OCI-LY1 (cell line): ENCODE results near the gene HS3ST2.

Source experiments
- H2AFZ ChIP-seq: fragments of 200-600 bp; sonication (generic), shearing (Covaris generic); 2 replicates; pipeline ENCODE4 v1.6.0; 2014; ENCODE audit warnings: antibody characterized with exemption, mild to moderate bottlenecking, low read length
- H3F3A ChIP-seq: fragments of 200-600 bp; sonication (generic), shearing (Covaris generic); 2 replicates; pipeline ENCODE4 v1.6.0; 2014; ENCODE audit warnings: mild to moderate bottlenecking, antibody characterized with exemption, low read length, moderate library complexity; ENCODE audit not compliant: insufficient read depth
- H3K27ac ChIP-seq: fragments of 200-600 bp; sonication (generic); 2 replicates; pipeline ENCODE4 v1.5.1; 2014; ENCODE audit warnings: low read length, mixed run types, mild to moderate bottlenecking, low read depth; ENCODE audit not compliant: poor library complexity, severe bottlenecking
- H3K27me3 ChIP-seq: fragments of 200-600 bp; sonication (generic); 2 replicates; pipeline ENCODE4 v1.6.0; 2014; ENCODE audit warnings: antibody characterized with exemption, mild to moderate bottlenecking, low read length, moderate library complexity; ENCODE audit not compliant: insufficient read depth
- H3K36me3 ChIP-seq: fragments of 200-600 bp; sonication (generic); 2 replicates; pipeline ENCODE4 v1.6.1; 2014; ENCODE audit warnings: mild to moderate bottlenecking, antibody characterized with exemption, low read length, moderate library complexity, mixed read lengths; ENCODE audit not compliant: insufficient read depth
- H3K4me1 ChIP-seq: fragments of 200-600 bp; sonication (generic); 2 replicates; pipeline ENCODE4 v1.5.1; 2014; ENCODE audit warnings: mild to moderate bottlenecking, low read length, moderate library complexity; ENCODE audit not compliant: insufficient read depth, severe bottlenecking
- H3K4me2 ChIP-seq: fragments of 200-600 bp; sonication (generic), shearing (Covaris generic); 2 replicates; pipeline ENCODE4 v1.6.1; 2014; ENCODE audit warnings: low read length
- H3K4me3 ChIP-seq: fragments of 200-600 bp; sonication (generic); 2 replicates; pipeline ENCODE4 v1.5.1; 2014; ENCODE audit warnings: low read length, low read depth, mild to moderate bottlenecking, mixed read lengths; ENCODE audit not compliant: poor library complexity, severe bottlenecking
- H3K79me2 ChIP-seq: fragments of 200-600 bp; shearing (Covaris generic); 2 replicates; pipeline ENCODE4 v1.6.1; 2016; ENCODE audit warnings: mixed run types, low read length, mixed read lengths; ENCODE audit not compliant: insufficient read depth
- H3K9ac ChIP-seq: fragments of 200-600 bp; sonication (generic), shearing (Covaris generic); 2 replicates; pipeline ENCODE4 v1.6.1; 2014; ENCODE audit warnings: mild to moderate bottlenecking, low read length, mixed read lengths
- H3K9me2 ChIP-seq: fragments of 200-600 bp; sonication (generic), shearing (Covaris generic); 2 replicates; pipeline ENCODE4 v1.6.1; 2014; ENCODE audit warnings: low read depth, mild to moderate bottlenecking, low read length, mixed read lengths
- H3K9me3 ChIP-seq: fragments of 200-600 bp; shearing (Covaris generic); 2 replicates; pipeline ENCODE4 v1.6.1; 2014; ENCODE audit warnings: low read length, mixed read lengths
- H4K20me1 ChIP-seq: fragments of 200-600 bp; sonication (generic), shearing (Covaris generic); 2 replicates; pipeline ENCODE4 v1.6.0; 2016; ENCODE audit warnings: mild to moderate bottlenecking, low read length; ENCODE audit not compliant: insufficient read depth
- EZH2 ChIP-seq: fragments of 200-600 bp; sonication (generic), shearing (Covaris generic); IDR thresholded peaks from 2 replicates; pipeline ENCODE4 v1.8.0; 2017; ENCODE audit warnings: borderline replicate concordance, mixed run types, mild to moderate bottlenecking, antibody characterized with exemption, low read length, moderate library complexity, mixed read lengths
- TF ChIP-seq, protein P1 (sequence below): fragments of 200-600 bp; sonication (generic), shearing (Covaris generic); IDR thresholded peaks from 2 replicates; pipeline ENCODE4 v1.5.1; 2017; ENCODE audit warnings: mild to moderate bottlenecking, antibody characterized with exemption, low read length, moderate library complexity, mixed read lengths

HS3ST2 gene

DNA sequence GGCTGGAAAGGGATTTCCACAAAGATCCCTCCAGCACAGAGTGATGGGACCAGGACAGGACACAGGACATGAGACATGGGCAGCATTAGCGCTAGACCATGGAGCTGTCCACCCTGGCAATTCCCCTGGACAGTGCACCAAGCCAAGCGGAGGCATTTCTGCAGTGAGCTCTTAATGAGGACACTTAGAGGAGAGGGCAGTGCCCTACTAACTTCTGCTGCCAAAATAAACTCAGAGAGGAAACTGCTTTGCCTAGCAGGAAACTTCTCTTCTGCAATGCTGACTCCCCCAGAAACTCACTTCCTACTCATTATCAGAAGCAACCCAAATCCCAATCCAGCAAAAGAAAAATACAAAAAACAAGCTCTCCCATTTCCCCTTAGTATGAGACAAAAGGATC lies 119.2 kb downstream of the HS3ST2 start:
- Histone ChIP-seq H3K4me1 (no peaks in the 10 kb centered on the region), H3K36me3 (no peaks in the 10 kb centered on the region), H3K27me3 (no peaks in the 10 kb centered on the region), H3K9ac (no peak overlapping the region), H3K9me3 (no peaks in the 10 kb centered on the region), H3K79me2 (no peaks in the 10 kb centered on the region), H3K9me2 (no peaks in the 10 kb centered on the region), H3K4me2 (no peak overlapping the region), H3K4me3 (no peak overlapping the region), H3F3A (no peaks in the 10 kb centered on the region), H4K20me1 (no peaks in the 10 kb centered on the region), H2AFZ (no peak overlapping the region), H3K27ac (no peak overlapping the region)
- TF ChIP-seq, protein P1, sequence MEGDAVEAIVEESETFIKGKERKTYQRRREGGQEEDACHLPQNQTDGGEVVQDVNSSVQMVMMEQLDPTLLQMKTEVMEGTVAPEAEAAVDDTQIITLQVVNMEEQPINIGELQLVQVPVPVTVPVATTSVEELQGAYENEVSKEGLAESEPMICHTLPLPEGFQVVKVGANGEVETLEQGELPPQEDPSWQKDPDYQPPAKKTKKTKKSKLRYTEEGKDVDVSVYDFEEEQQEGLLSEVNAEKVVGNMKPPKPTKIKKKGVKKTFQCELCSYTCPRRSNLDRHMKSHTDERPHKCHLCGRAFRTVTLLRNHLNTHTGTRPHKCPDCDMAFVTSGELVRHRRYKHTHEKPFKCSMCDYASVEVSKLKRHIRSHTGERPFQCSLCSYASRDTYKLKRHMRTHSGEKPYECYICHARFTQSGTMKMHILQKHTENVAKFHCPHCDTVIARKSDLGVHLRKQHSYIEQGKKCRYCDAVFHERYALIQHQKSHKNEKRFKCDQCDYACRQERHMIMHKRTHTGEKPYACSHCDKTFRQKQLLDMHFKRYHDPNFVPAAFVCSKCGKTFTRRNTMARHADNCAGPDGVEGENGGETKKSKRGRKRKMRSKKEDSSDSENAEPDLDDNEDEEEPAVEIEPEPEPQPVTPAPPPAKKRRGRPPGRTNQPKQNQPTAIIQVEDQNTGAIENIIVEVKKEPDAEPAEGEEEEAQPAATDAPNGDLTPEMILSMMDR = no peak
- no peak for TF ChIP-seq EZH2

DNA sequence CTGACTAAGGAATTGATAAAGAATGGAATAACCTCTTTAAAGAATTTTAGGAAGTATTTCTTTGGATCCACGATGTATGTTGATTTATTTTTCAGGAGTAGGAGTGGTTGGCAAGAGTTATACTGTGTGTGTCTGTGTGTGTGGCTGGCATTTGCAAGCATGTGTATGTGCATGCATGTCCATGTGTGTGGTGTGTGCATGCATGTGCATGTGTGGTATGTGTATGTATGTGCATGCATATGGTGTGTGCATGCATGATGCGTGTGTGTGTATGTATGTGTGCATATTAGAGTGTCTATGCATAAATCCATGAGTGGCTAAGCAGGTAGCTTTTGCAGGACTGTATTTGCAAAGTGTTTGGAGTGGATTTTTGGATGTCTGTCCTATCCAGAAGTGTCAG lies 120.8 kb downstream of the HS3ST2 start:
- no peaks in the 10 kb centered on the region for H4K20me1 ChIP-seq
- no peak overlapping the region for H3K9ac ChIP-seq
- H3K4me3 ChIP-seq = no peak overlapping the region
- H2AFZ ChIP-seq = no peak overlapping the region
- H3K4me1 ChIP-seq = no peaks in the 10 kb centered on the region
- H3K9me3 ChIP-seq = no peaks in the 10 kb centered on the region
- H3K4me2 ChIP-seq = no peak overlapping the region
- no peak overlapping the region for H3K27ac ChIP-seq
- no peaks in the 10 kb centered on the region for H3F3A ChIP-seq
- no peaks in the 10 kb centered on the region for H3K27me3 ChIP-seq
- H3K9me2 ChIP-seq = no peaks in the 10 kb centered on the region
- H3K79me2 ChIP-seq = no peaks in the 10 kb centered on the region
- no peaks in the 10 kb centered on the region for H3K36me3 ChIP-seq
- no peak for TF ChIP-seq EZH2
- TF ChIP-seq, protein P1 = no peak

DNA sequence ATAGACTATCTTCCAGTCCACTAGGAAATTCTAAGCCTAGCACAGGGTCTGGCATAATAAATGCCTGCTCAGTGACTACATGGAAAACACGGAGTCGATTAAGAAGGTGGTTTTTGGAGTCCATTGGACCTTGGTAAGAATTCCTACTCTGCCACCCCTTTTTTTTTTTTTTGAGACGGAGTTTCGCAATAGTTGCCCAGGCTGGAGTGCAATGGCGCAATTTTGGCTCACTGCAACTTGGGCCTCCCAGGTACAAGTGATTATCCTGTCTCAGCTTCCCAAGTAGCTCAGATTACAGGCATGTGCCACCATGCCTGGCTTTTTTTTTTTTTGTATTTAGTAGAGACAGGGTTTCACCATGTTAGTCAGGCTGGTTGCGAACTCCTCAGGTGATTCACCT lies 123.2 kb downstream of the HS3ST2 start:
- Histone ChIP-seq H3K4me2 (no peak overlapping the region), H3K9me3 (no peaks in the 10 kb centered on the region), H3K36me3 (no peaks in the 10 kb centered on the region), H2AFZ (no peak overlapping the region), H3K79me2 (no peaks in the 10 kb centered on the region), H3F3A (no peaks in the 10 kb centered on the region), H3K27me3 (no peaks in the 10 kb centered on the region), H3K27ac (no peak overlapping the region), H3K4me3 (no peak overlapping the region), H3K4me1 (no peaks in the 10 kb centered on the region), H4K20me1 (no peaks in the 10 kb centered on the region), H3K9me2 (no peaks in the 10 kb centered on the region), H3K9ac (no peak overlapping the region)
- TF ChIP-seq, protein P1 = no peak
- TF ChIP-seq EZH2 = no peak
